H1 (cell line): Measurements from ENCODE around the gene EHD4. TPM values are rescaled to one million over a fixed set of nuclear protein-coding genes. Genes with fewer than 3 reads are reported as not detected.

Experiments
- polyA plus RNA-seq, 7 experiments: library from polyadenylated mRNA; depleted of rRNA in 3 of 7; stranded (reverse) in 5 of 7; unstranded in 2 of 7; fragments of >200 nt in 5 of 7; fragments of 200-250 nt in 2 of 7; gene quantifications; 1 replicate in 5 of 7; 2 replicates in 1 of 7; 4 replicates in 1 of 7; pipeline versions ENCODE4 v1.2.1 to v1.2.3, GENCODE V29; 2011 to 2013; ENCODE audit warnings: missing spikeins in 2 of 7, mixed read lengths in 2 of 7
- total RNA-seq: library from RNA; stranded (reverse); fragmentation: NEBNext Ultra II Directional; extraction: Animal tissue kit (Norgen Biotek cat#: 25700); gene quantifications from 2 replicates; pipeline ENCODE4 v1.2.1, GENCODE V29; 2021
- TF ChIP-seq, protein P1 (sequence below): IDR thresholded peaks from 2 replicates; pipeline ENCODE4 v1.6.1; 2012; ENCODE audit warnings: low read length, inconsistent platforms

EHD4 gene
- total and polyA plus RNA-seq, 2 of the 8 experiments (the other 6 are each of a cell fraction or from before 2014, with no cell fraction given): 17.5 to 24.5 TPM

- TF ChIP-seq, protein P1, sequence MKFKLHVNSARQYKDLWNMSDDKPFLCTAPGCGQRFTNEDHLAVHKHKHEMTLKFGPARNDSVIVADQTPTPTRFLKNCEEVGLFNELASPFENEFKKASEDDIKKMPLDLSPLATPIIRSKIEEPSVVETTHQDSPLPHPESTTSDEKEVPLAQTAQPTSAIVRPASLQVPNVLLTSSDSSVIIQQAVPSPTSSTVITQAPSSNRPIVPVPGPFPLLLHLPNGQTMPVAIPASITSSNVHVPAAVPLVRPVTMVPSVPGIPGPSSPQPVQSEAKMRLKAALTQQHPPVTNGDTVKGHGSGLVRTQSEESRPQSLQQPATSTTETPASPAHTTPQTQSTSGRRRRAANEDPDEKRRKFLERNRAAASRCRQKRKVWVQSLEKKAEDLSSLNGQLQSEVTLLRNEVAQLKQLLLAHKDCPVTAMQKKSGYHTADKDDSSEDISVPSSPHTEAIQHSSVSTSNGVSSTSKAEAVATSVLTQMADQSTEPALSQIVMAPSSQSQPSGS: no peak
Measured at GRCh38 chr15:41894251-41894790, 78.0 kb downstream of the EHD4 start (continued).
